ENCODE data around the gene CCDC178. TPM values are rescaled to one million over a fixed set of nuclear protein-coding genes. Genes with fewer than 3 reads are reported as not detected.

Gene CCDC178
- total and polyA plus RNA-seq, 2 donors: 0.24 to 1.3 TPM

DNA sequence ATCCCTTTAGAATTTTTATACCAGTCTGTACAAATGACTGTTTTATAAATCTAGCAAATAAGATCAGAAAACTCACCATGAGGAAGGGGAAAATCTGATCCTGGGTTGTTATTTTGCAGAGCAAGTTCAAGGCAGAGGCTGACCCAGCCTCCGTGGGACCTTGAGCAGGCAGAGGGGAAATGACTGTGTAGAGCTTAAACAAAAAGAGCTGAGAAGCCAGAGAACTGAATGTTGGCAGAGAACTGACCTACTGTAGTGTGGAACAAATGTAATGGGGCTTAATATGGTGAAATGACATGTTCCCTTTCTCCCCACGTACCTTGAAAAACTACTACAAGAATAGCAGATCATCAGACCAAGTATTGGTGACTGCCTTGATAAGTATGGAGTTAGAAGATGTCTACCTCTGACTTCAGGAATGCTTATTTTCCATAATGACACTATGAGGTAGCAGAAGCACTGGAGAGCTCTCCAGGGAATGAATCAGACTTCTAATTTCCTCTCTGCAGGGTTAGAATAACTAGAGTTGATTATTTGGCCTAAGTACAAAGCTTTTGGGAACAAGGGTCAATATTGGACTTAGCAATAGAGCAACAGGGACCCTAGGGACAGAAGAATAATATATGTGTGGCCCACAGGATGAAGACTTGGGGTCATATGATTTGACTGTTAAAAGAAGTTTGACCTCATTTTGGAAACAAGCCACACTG lies 304.4 kb downstream of the CCDC178 start:
- Histone ChIP-seq H3K4me1 (ENCODE audit: control insufficient read depth in 2 of 2, insufficient read depth in 2 of 2, low read length in 2 of 2) (no peaks in the 10 kb centered on the region), H3K9me3 (ENCODE audit: control insufficient read depth in 2 of 2, insufficient read depth in 1 of 2, low read length in 1 of 2) (peaks cover 0 to 5% of the 10 kb centered on the region in 2 donors), H3K36me3 (ENCODE audit: control insufficient read depth in 2 of 2, insufficient read depth in 2 of 2, low read length in 1 of 2) (no peaks in the 10 kb centered on the region), H3K27ac (ENCODE audit: low read depth in 1 of 2, low read length in 1 of 2) (no peak overlapping the region), H3K27me3 (ENCODE audit: control insufficient read depth in 2 of 2, insufficient read depth in 1 of 2, low read length in 1 of 2) (no peaks in the 10 kb centered on the region), H3K4me3 (ENCODE audit: low read length in 2 of 2) (no peak overlapping the region)
- 55% methylated on average over 2 of the region's 2 CpGs for WGBS
- DNase-seq (ENCODE audit: low read depth in 6 of 9, low spot score in 9 of 9): no peak

- 94% methylated on average over 2 of the region's 2 CpGs for WGBS
- Histone ChIP-seq H3K4me3 (ENCODE audit: low read length in 2 of 2) (no peak overlapping the region), H3K36me3 (ENCODE audit: control insufficient read depth in 2 of 2, insufficient read depth in 2 of 2, low read length in 1 of 2) (no peaks in the 10 kb centered on the region), H3K27me3 (ENCODE audit: control insufficient read depth in 2 of 2, insufficient read depth in 1 of 2, low read length in 1 of 2) (no peaks in the 10 kb centered on the region), H3K9me3 (ENCODE audit: control insufficient read depth in 2 of 2, insufficient read depth in 1 of 2, low read length in 1 of 2) (no peaks in the 10 kb centered on the region), H3K27ac (ENCODE audit: low read depth in 1 of 2, low read length in 1 of 2) (no peak overlapping the region), H3K4me1 (ENCODE audit: control insufficient read depth in 2 of 2, insufficient read depth in 2 of 2, low read length in 2 of 2) (no peaks in the 10 kb centered on the region)
- no peak for DNase-seq (ENCODE audit: low read depth in 6 of 9, low spot score in 9 of 9)
Observed at GRCh38 chr18:33132657-33133056, 307.9 kb downstream of the CCDC178 start.

- no peak for DNase-seq (ENCODE audit: low read depth in 6 of 9, low spot score in 9 of 9)
- WGBS: 87% methylated on average over 4 of the region's 4 CpGs
- Histone ChIP-seq H3K27me3 (ENCODE audit: control insufficient read depth in 2 of 2, insufficient read depth in 1 of 2, low read length in 1 of 2) (no peaks in the 10 kb centered on the region), H3K9me3 (ENCODE audit: control insufficient read depth in 2 of 2, insufficient read depth in 1 of 2, low read length in 1 of 2) (no peaks in the 10 kb centered on the region), H3K4me3 (ENCODE audit: low read length in 2 of 2) (no peak overlapping the region), H3K4me1 (ENCODE audit: control insufficient read depth in 2 of 2, insufficient read depth in 2 of 2, low read length in 2 of 2) (no peaks in the 10 kb centered on the region), H3K36me3 (ENCODE audit: control insufficient read depth in 2 of 2, insufficient read depth in 2 of 2, low read length in 1 of 2) (no peaks in the 10 kb centered on the region), H3K27ac (ENCODE audit: low read depth in 1 of 2, low read length in 1 of 2) (no peak overlapping the region)
Observed at GRCh38 chr18:33128581-33128980, 311.9 kb downstream of the CCDC178 start.

DNA sequence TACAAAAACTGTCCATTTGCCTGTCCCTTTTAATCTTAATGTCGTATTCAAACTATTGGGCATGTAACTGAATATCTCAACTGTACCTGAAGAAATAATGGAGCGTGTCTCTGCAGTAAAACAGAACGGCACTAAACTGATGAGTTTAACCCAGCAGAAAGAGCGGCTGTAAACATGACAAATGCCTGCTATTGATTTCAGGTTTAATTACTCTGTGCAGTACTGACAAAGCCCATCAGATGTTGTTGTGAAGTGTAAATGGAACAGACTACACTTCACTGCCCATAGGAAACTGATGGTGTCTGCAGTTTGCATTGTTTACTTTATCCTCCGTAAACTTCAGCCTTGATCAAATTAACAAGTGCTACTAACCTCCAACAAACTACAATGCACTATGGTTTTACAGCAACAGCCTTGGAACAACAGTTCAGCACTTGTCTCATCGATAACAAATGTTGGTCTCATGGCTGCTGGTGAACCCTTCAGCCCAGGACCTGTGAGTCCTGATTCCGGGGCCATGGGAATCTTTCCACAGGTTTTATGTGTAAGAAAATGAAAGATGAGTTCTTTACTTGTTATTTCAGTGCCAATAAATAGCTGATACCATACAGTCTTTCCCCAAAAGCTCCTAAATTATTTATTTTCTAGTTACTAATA lies 316.5 kb downstream of the CCDC178 start:
- no peaks in the 10 kb centered on the region for H3K36me3 ChIP-seq (ENCODE audit: control insufficient read depth in 2 of 2, insufficient read depth in 2 of 2, low read length in 1 of 2)
- no peaks in the 10 kb centered on the region for H3K9me3 ChIP-seq (ENCODE audit: control insufficient read depth in 2 of 2, insufficient read depth in 1 of 2, low read length in 1 of 2)
- H3K4me1 ChIP-seq (ENCODE audit: control insufficient read depth in 2 of 2, insufficient read depth in 2 of 2, low read length in 2 of 2): no peaks in the 10 kb centered on the region
- H3K4me3 ChIP-seq (ENCODE audit: low read length in 2 of 2): no peak overlapping the region
- H3K27ac ChIP-seq (ENCODE audit: low read depth in 1 of 2, low read length in 1 of 2): no peak overlapping the region
- WGBS: 85% methylated on average over 7 of the region's 7 CpGs
- no peaks in the 10 kb centered on the region for H3K27me3 ChIP-seq (ENCODE audit: control insufficient read depth in 2 of 2, insufficient read depth in 1 of 2, low read length in 1 of 2)
- DNase-seq (ENCODE audit: low read depth in 6 of 9, low spot score in 9 of 9): no peak

GRCh38 chr18:33116376-33116775 lies 324.1 kb downstream of the CCDC178 start:
- Histone ChIP-seq H3K36me3 (ENCODE audit: control insufficient read depth in 2 of 2, insufficient read depth in 2 of 2, low read length in 1 of 2) (no peaks in the 10 kb centered on the region), H3K4me1 (ENCODE audit: control insufficient read depth in 2 of 2, insufficient read depth in 2 of 2, low read length in 2 of 2) (no peaks in the 10 kb centered on the region), H3K4me3 (ENCODE audit: low read length in 2 of 2) (no peak overlapping the region), H3K27me3 (ENCODE audit: control insufficient read depth in 2 of 2, insufficient read depth in 1 of 2, low read length in 1 of 2) (no peaks in the 10 kb centered on the region), H3K27ac (ENCODE audit: low read depth in 1 of 2, low read length in 1 of 2) (no peak overlapping the region), H3K9me3 (ENCODE audit: control insufficient read depth in 2 of 2, insufficient read depth in 1 of 2, low read length in 1 of 2) (no peaks in the 10 kb centered on the region)
- 6% methylated on average over 3 of the region's 3 CpGs for WGBS
- DNase-seq (ENCODE audit: low read depth in 6 of 9, low spot score in 9 of 9): no peak

DNA sequence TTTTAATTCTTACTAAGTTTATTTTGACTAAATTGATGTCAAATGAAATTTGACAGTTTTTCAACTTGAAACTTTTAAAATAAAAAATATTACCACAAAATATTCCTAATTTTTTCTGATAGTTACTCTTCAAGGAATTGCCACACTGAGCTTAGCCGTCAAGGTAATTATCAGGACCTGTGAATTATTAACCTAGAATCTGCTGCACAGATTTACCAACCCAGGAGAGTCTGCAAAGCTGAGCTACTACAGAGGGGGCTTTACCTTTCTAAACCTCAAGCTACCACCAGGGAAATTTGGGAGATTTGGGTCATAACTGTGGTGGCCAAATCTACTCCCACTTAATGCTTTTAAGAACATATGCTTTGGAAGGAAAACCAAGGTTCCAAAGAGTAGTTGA lies 324.6 kb downstream of the CCDC178 start:
- no peaks in the 10 kb centered on the region for H3K9me3 ChIP-seq (ENCODE audit: control insufficient read depth in 2 of 2, insufficient read depth in 1 of 2, low read length in 1 of 2)
- DNase-seq (ENCODE audit: low read depth in 6 of 9, low spot score in 9 of 9): no peak
- no peaks in the 10 kb centered on the region for H3K4me1 ChIP-seq (ENCODE audit: control insufficient read depth in 2 of 2, insufficient read depth in 2 of 2, low read length in 2 of 2)
- H3K27ac ChIP-seq (ENCODE audit: low read depth in 1 of 2, low read length in 1 of 2): no peak overlapping the region
- H3K27me3 ChIP-seq (ENCODE audit: control insufficient read depth in 2 of 2, insufficient read depth in 1 of 2, low read length in 1 of 2): no peaks in the 10 kb centered on the region
- 97% methylated on average over 1 of the region's 1 CpG for WGBS
- H3K4me3 ChIP-seq (ENCODE audit: low read length in 2 of 2): no peak overlapping the region
- no peaks in the 10 kb centered on the region for H3K36me3 ChIP-seq (ENCODE audit: control insufficient read depth in 2 of 2, insufficient read depth in 2 of 2, low read length in 1 of 2)

DNA sequence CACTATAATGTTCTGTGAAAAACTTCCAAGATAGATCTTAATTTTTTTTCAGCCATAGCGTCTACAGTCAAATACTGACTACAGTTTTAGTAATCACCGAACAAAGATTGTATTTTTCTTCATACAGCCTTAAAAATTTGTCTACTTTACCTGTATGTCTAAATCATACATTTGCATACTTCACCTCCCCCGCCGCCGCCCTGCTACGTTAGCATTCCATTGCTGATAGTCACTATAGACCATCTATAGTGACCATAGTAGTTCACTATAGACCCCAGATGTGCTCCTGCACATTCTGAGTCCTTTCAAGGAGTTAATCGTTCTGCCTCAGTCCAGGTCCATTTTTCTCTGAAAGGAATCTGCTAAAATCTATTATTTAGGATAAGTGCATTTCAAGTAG lies 325.0 kb downstream of the CCDC178 start:
- Histone ChIP-seq H3K4me1 (ENCODE audit: control insufficient read depth in 2 of 2, insufficient read depth in 2 of 2, low read length in 2 of 2) (no peaks in the 10 kb centered on the region), H3K36me3 (ENCODE audit: control insufficient read depth in 2 of 2, insufficient read depth in 2 of 2, low read length in 1 of 2) (no peaks in the 10 kb centered on the region), H3K27me3 (ENCODE audit: control insufficient read depth in 2 of 2, insufficient read depth in 1 of 2, low read length in 1 of 2) (no peaks in the 10 kb centered on the region), H3K4me3 (ENCODE audit: low read length in 2 of 2) (no peak overlapping the region), H3K27ac (ENCODE audit: low read depth in 1 of 2, low read length in 1 of 2) (no peak overlapping the region), H3K9me3 (ENCODE audit: control insufficient read depth in 2 of 2, insufficient read depth in 1 of 2, low read length in 1 of 2) (no peaks in the 10 kb centered on the region)
- no peak for DNase-seq (ENCODE audit: low read depth in 6 of 9, low spot score in 9 of 9)
- WGBS: 97% methylated on average over 7 of the region's 7 CpGs

- WGBS: 92% methylated on average over 1 of the region's 1 CpG
- H3K27ac ChIP-seq (ENCODE audit: low read depth in 1 of 2, low read length in 1 of 2): no peak overlapping the region
- no peak for DNase-seq (ENCODE audit: low read depth in 6 of 9, low spot score in 9 of 9)
- no peaks in the 10 kb centered on the region for H3K9me3 ChIP-seq (ENCODE audit: control insufficient read depth in 2 of 2, insufficient read depth in 1 of 2, low read length in 1 of 2)
- H3K27me3 ChIP-seq (ENCODE audit: control insufficient read depth in 2 of 2, insufficient read depth in 1 of 2, low read length in 1 of 2): no peaks in the 10 kb centered on the region
- no peaks in the 10 kb centered on the region for H3K36me3 ChIP-seq (ENCODE audit: control insufficient read depth in 2 of 2, insufficient read depth in 2 of 2, low read length in 1 of 2)
- H3K4me3 ChIP-seq (ENCODE audit: low read length in 2 of 2): no peak overlapping the region
- no peaks in the 10 kb centered on the region for H3K4me1 ChIP-seq (ENCODE audit: control insufficient read depth in 2 of 2, insufficient read depth in 2 of 2, low read length in 2 of 2)
Observed at GRCh38 chr18:33114749-33115148, 325.8 kb downstream of the CCDC178 start.

DNA sequence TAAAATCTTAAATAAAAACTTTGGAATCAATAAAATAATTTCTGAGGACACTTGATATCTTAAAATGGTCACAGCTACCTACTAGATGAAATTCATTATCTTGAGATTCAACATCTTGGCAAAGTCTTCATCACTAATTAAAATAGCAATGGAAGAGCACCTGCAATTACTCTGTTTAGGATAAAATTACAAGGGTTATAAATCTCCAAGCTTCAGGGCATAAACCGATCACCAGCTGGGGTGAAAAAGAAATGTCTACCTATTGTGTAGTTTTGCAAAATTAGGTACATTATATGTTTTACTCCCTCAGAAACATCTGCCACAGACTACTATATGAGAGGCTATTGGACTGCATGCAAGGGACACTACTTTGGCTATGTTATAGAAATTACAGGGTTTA lies 327.1 kb downstream of the CCDC178 start:
- H3K27me3 ChIP-seq (ENCODE audit: control insufficient read depth in 2 of 2, insufficient read depth in 1 of 2, low read length in 1 of 2): no peaks in the 10 kb centered on the region
- no peaks in the 10 kb centered on the region for H3K4me1 ChIP-seq (ENCODE audit: control insufficient read depth in 2 of 2, insufficient read depth in 2 of 2, low read length in 2 of 2)
- H3K36me3 ChIP-seq (ENCODE audit: control insufficient read depth in 2 of 2, insufficient read depth in 2 of 2, low read length in 1 of 2): no peaks in the 10 kb centered on the region
- DNase-seq (ENCODE audit: low read depth in 6 of 9, low spot score in 9 of 9): no peak
- WGBS: 94% methylated on average over 1 of the region's 1 CpG
- H3K27ac ChIP-seq (ENCODE audit: low read depth in 1 of 2, low read length in 1 of 2): no peak overlapping the region
- H3K9me3 ChIP-seq (ENCODE audit: control insufficient read depth in 2 of 2, insufficient read depth in 1 of 2, low read length in 1 of 2): no peaks in the 10 kb centered on the region
- no peak overlapping the region for H3K4me3 ChIP-seq (ENCODE audit: low read length in 2 of 2)

Measured in thymus (tissue), 11 donors.